ENCODE measurements around the gene FSTL5.

Gene FSTL5

DNA sequence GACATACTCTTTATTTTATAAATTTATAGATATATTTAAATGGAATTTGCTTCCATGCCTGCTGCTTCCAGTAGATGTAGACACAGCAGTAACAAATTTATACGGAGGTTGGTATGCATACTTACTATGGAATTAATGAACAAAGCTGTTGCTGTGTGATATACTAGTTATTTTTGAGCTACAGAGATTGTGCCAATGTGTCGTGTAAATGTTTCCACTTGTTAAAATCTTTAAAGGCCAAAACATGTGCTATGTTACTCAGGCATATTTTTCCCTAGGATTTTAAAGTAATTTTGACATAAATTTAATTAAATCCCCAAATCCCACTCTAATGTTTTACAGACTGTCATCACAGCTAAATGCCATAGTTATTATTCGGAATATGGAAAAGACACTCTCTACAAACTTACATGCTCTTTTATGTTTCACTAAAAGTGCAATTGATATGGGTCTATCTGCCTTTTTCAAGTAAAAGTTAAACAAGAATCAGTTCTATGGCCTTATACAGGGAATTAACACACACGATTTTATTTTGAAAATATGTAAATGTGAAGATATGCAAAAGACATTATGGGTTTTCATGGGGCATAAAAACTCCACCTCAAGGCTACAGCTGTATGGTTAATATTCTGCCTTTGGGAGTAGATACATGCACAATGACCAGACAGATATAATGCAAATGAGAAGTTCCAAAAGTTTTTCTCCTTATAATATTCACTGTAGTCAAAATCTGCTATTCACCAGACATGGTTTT lies 256.8 kb downstream of the FSTL5 start:
- H3K27me3 ChIP-seq (ENCODE audit: control insufficient read depth in 1 of 2, insufficient read depth in 2 of 2, low read length in 2 of 2), result no peaks in the 10 kb centered on the region
- H3K36me3 ChIP-seq (ENCODE audit: control insufficient read depth in 2 of 2, insufficient read depth in 2 of 2, low read length in 2 of 2), result no peaks in the 10 kb centered on the region
- H3K9me3 ChIP-seq (ENCODE audit: control insufficient read depth in 2 of 2, low read length in 2 of 2), result no peaks in the 10 kb centered on the region

GRCh38 chr4:161900110-161900509 lies 263.7 kb downstream of the FSTL5 start:
- Histone ChIP-seq H3K27me3 (ENCODE audit: control insufficient read depth in 1 of 2, insufficient read depth in 2 of 2, low read length in 2 of 2) (no peaks in the 10 kb centered on the region), H3K27ac (ENCODE audit: low read length) (no peak overlapping the region), H3K9me3 (ENCODE audit: control insufficient read depth in 2 of 2, low read length in 2 of 2) (no peaks in the 10 kb centered on the region), H3K4me1 (ENCODE audit: control insufficient read depth, insufficient read depth, low read length) (no peaks in the 10 kb centered on the region), H3K9ac (ENCODE audit: low read length in 2 of 2) (no peak overlapping the region), H3K36me3 (ENCODE audit: control insufficient read depth in 2 of 2, insufficient read depth in 2 of 2, low read length in 2 of 2) (no peaks in the 10 kb centered on the region), H3K4me3 (ENCODE audit: low read length in 2 of 2) (no peak overlapping the region)

More for the DNA sequence above, 256.8 kb downstream of the FSTL5 start:
- H3K27ac ChIP-seq (ENCODE audit: low read length), result no peak overlapping the region
- H3K9ac ChIP-seq (ENCODE audit: low read length in 2 of 2), result no peak overlapping the region
- H3K4me3 ChIP-seq (ENCODE audit: low read length in 2 of 2), result no peak overlapping the region
- H3K4me1 ChIP-seq (ENCODE audit: control insufficient read depth, insufficient read depth, low read length), result no peaks in the 10 kb centered on the region

- H3K27me3 ChIP-seq (ENCODE audit: control insufficient read depth in 1 of 2, insufficient read depth in 2 of 2, low read length in 2 of 2), result no peaks in the 10 kb centered on the region
- H3K4me3 ChIP-seq (ENCODE audit: low read length in 2 of 2), result no peak overlapping the region
- no peaks in the 10 kb centered on the region for H3K36me3 ChIP-seq (ENCODE audit: control insufficient read depth in 2 of 2, insufficient read depth in 2 of 2, low read length in 2 of 2)
- H3K9me3 ChIP-seq (ENCODE audit: control insufficient read depth in 2 of 2, low read length in 2 of 2), result no peaks in the 10 kb centered on the region
- no peaks in the 10 kb centered on the region for H3K4me1 ChIP-seq (ENCODE audit: control insufficient read depth, insufficient read depth, low read length)
- H3K27ac ChIP-seq (ENCODE audit: low read length), result no peak overlapping the region
- no peak overlapping the region for H3K9ac ChIP-seq (ENCODE audit: low read length in 2 of 2)
Observed at GRCh38 chr4:161894493-161895167, 269.2 kb downstream of the FSTL5 start.

DNA sequence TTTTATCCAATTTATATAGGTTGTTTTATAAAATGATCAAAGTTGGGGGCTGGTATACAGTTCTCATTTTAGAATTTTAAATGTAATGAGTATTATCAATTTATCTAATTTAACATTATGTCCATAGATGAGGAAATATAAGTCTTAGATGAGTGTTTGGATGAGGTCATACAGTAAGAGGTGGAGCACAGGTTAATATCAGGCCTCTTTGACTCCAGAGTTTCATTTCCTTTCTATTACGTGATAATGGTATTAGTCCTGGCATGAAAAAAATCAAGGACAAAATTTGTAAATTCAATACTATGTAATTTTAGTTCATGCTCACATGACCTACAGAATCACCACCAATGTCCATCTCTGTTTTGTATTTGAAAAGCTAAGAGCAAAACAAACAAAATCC lies 269.8 kb downstream of the FSTL5 start:
- Histone ChIP-seq H3K4me1 (ENCODE audit: control insufficient read depth, insufficient read depth, low read length) (no peaks in the 10 kb centered on the region), H3K4me3 (ENCODE audit: low read length in 2 of 2) (no peak overlapping the region), H3K9ac (ENCODE audit: low read length in 2 of 2) (no peak overlapping the region)

GRCh38 chr4:161893566-161893965 lies 270.2 kb downstream of the FSTL5 start:
- Histone ChIP-seq H3K27ac (ENCODE audit: low read length) (no peak overlapping the region), H3K36me3 (ENCODE audit: control insufficient read depth in 2 of 2, insufficient read depth in 2 of 2, low read length in 2 of 2) (no peaks in the 10 kb centered on the region), H3K4me1 (ENCODE audit: control insufficient read depth, insufficient read depth, low read length) (no peaks in the 10 kb centered on the region), H3K9ac (ENCODE audit: low read length in 2 of 2) (no peak overlapping the region), H3K9me3 (ENCODE audit: control insufficient read depth in 2 of 2, low read length in 2 of 2) (no peaks in the 10 kb centered on the region), H3K4me3 (ENCODE audit: low read length in 2 of 2) (no peak overlapping the region), H3K27me3 (ENCODE audit: control insufficient read depth in 1 of 2, insufficient read depth in 2 of 2, low read length in 2 of 2) (no peaks in the 10 kb centered on the region)

More for the DNA sequence above, 269.8 kb downstream of the FSTL5 start:
- Histone ChIP-seq H3K27me3 (ENCODE audit: control insufficient read depth in 1 of 2, insufficient read depth in 2 of 2, low read length in 2 of 2) (no peaks in the 10 kb centered on the region), H3K36me3 (ENCODE audit: control insufficient read depth in 2 of 2, insufficient read depth in 2 of 2, low read length in 2 of 2) (no peaks in the 10 kb centered on the region), H3K9me3 (ENCODE audit: control insufficient read depth in 2 of 2, low read length in 2 of 2) (no peaks in the 10 kb centered on the region), H3K27ac (ENCODE audit: low read length) (no peak overlapping the region)

DNA sequence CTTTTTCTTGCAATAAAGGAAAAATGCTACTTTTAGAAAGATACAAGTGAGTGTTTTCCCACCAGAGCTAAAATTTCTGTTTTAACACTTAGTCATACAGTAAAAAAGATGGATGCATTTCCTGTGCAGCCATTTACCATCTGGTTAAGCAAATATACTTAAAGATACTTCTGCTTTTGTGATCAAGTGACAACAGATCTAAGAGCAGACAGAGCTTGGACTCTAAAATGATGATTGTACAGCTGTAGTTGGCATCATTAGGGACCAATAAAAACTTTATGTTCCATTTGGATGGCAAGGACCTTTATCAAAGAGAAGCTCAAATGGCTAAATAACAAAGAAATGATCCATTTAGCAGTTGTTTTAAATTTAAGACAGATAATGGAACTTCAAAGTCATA lies 270.8 kb downstream of the FSTL5 start:
- H3K4me3 ChIP-seq (ENCODE audit: low read length in 2 of 2), result no peak overlapping the region
- H3K36me3 ChIP-seq (ENCODE audit: control insufficient read depth in 2 of 2, insufficient read depth in 2 of 2, low read length in 2 of 2), result no peaks in the 10 kb centered on the region
- no peaks in the 10 kb centered on the region for H3K27me3 ChIP-seq (ENCODE audit: control insufficient read depth in 1 of 2, insufficient read depth in 2 of 2, low read length in 2 of 2)
- no peak overlapping the region for H3K9ac ChIP-seq (ENCODE audit: low read length in 2 of 2)
- H3K27ac ChIP-seq (ENCODE audit: low read length), result no peak overlapping the region
- no peaks in the 10 kb centered on the region for H3K9me3 ChIP-seq (ENCODE audit: control insufficient read depth in 2 of 2, low read length in 2 of 2)
- H3K4me1 ChIP-seq (ENCODE audit: control insufficient read depth, insufficient read depth, low read length), result no peaks in the 10 kb centered on the region

DNA sequence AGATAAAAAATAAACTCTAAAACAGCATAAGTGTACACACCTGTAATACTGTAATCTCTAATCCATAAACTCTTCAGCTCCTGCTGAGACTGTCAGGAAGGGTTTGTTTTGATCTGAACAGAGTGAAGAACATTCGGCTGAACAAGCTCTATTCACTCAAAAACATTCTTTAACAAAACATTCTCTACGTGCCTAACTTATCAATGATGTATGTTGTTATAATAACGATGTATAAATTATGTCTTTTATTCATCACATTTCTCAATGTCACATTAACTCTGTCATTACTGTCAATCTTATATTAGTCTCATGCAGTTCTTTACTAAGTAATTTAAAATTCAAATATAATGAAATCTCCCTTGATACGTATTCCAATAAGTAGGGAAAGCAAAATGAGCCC lies 280.6 kb downstream of the FSTL5 start:
- Histone ChIP-seq H3K27me3 (ENCODE audit: control insufficient read depth in 1 of 2, insufficient read depth in 2 of 2, low read length in 2 of 2) (no peaks in the 10 kb centered on the region), H3K36me3 (ENCODE audit: control insufficient read depth in 2 of 2, insufficient read depth in 2 of 2, low read length in 2 of 2) (no peaks in the 10 kb centered on the region), H3K4me1 (ENCODE audit: control insufficient read depth, insufficient read depth, low read length) (no peaks in the 10 kb centered on the region), H3K4me3 (ENCODE audit: low read length in 2 of 2) (no peak overlapping the region), H3K27ac (ENCODE audit: low read length) (no peak overlapping the region), H3K9me3 (ENCODE audit: control insufficient read depth in 2 of 2, low read length in 2 of 2) (no peaks in the 10 kb centered on the region), H3K9ac (ENCODE audit: low read length in 2 of 2) (no peak overlapping the region)

DNA sequence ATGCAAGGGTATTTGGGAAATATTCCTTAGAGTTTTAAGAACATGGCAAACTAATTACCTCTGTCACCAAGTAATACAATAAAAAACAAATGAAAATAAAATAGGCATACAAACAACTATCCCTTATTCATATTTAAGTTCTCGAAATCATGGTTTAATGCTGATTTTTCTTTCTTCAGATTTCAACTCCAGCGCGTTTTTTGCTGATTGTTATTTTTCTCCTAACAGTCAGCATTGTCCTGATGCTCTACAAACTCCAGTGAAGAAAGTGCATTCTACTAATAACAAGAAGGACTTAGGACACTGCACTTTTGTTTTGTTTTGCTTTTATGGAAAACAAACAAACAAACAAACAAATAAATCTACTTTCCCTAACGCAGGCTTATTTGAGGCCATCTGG lies 282.4 kb downstream of the FSTL5 start:
- Histone ChIP-seq H3K4me3 (ENCODE audit: low read length in 2 of 2) (no peak overlapping the region), H3K9ac (ENCODE audit: low read length in 2 of 2) (no peak overlapping the region), H3K36me3 (ENCODE audit: control insufficient read depth in 2 of 2, insufficient read depth in 2 of 2, low read length in 2 of 2) (no peaks in the 10 kb centered on the region), H3K27ac (ENCODE audit: low read length) (no peak overlapping the region), H3K9me3 (ENCODE audit: control insufficient read depth in 2 of 2, low read length in 2 of 2) (no peaks in the 10 kb centered on the region), H3K27me3 (ENCODE audit: control insufficient read depth in 1 of 2, insufficient read depth in 2 of 2, low read length in 2 of 2) (no peaks in the 10 kb centered on the region), H3K4me1 (ENCODE audit: control insufficient read depth, insufficient read depth, low read length) (no peaks in the 10 kb centered on the region)

DNA sequence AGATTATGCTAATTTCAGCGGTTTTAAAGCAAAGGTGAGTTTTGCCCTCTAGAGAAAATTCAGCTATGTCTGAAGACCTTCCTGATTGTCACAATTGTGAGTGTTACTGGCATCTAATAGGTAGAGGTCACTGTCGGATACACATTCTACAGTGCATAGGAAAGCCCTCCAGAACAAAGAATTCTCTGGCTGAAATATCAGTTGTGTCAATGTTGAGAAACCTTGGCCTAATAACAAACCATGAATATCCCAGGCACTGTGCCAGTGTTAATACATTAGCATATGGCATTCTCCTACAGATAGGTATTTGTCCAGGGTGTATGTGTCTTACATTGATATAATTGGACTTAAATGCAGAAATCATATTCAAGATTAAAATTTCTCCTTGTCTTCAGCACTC lies 294.3 kb downstream of the FSTL5 start:
- H3K9me3 ChIP-seq (ENCODE audit: control insufficient read depth in 2 of 2, low read length in 2 of 2), result no peaks in the 10 kb centered on the region
- H3K27ac ChIP-seq (ENCODE audit: low read length), result no peak overlapping the region
- H3K4me1 ChIP-seq (ENCODE audit: control insufficient read depth, insufficient read depth, low read length), result no peaks in the 10 kb centered on the region
- no peaks in the 10 kb centered on the region for H3K27me3 ChIP-seq (ENCODE audit: control insufficient read depth in 1 of 2, insufficient read depth in 2 of 2, low read length in 2 of 2)
- H3K9ac ChIP-seq (ENCODE audit: low read length in 2 of 2), result no peak overlapping the region
- H3K36me3 ChIP-seq (ENCODE audit: control insufficient read depth in 2 of 2, insufficient read depth in 2 of 2, low read length in 2 of 2), result no peaks in the 10 kb centered on the region
- H3K4me3 ChIP-seq (ENCODE audit: low read length in 2 of 2), result no peak overlapping the region

DNA sequence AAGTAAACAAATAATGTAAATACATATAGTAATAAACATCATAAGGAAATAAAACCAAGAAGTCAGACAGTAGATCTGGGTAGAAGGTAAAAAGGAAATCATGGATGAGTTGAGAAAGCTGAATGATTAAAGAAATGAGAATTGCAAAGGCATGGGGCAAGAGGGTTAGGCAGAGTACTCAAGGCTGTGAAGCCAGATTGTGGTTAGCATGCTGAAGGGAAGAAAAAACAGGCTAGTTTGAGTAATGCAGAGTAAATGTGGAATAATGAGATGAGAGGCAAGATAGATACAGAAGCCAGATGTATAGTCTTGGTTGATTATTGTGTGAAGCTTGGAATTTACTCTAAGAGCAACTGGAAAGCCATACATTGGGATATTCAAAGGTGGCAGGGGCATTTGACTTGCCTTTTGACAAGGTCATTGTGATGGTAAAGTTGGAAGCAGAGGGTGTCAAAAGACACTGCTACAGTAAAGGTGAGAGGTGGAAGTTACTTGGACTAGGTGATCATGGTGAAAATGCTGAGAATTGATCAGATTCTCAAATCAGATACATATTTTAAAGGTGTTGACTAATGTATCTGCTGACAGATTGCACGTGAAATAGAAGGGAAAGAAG lies 307.0 kb downstream of the FSTL5 start:
- no peaks in the 10 kb centered on the region for H3K27me3 ChIP-seq (ENCODE audit: control insufficient read depth in 1 of 2, insufficient read depth in 2 of 2, low read length in 2 of 2)
- no peak overlapping the region for H3K4me3 ChIP-seq (ENCODE audit: low read length in 2 of 2)
- no peaks in the 10 kb centered on the region for H3K4me1 ChIP-seq (ENCODE audit: control insufficient read depth, insufficient read depth, low read length)
- no peaks in the 10 kb centered on the region for H3K9me3 ChIP-seq (ENCODE audit: control insufficient read depth in 2 of 2, low read length in 2 of 2)
- no peak overlapping the region for H3K9ac ChIP-seq (ENCODE audit: low read length in 2 of 2)
- no peaks in the 10 kb centered on the region for H3K36me3 ChIP-seq (ENCODE audit: control insufficient read depth in 2 of 2, insufficient read depth in 2 of 2, low read length in 2 of 2)
- no peak overlapping the region for H3K27ac ChIP-seq (ENCODE audit: low read length)

DNA sequence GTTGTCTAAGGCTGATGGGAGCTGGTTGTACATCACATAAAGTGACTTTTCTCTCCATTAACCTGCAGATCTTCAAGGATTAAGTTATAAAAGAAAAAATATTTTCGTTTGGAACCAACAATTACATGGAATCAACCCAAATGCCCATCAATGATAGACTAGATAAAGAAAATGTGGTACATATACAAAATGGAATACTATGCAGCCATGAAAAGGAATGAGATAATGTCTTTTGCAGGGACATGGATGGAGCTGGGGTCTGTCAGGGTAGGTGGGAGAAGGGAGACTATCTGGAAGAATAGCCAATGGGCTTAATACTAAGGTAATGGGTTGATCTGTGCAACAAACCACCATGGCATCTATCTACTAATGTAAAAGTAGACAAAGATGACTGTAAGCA lies 313.2 kb downstream of the FSTL5 start:
- Histone ChIP-seq H3K4me1 (ENCODE audit: control insufficient read depth, insufficient read depth, low read length) (no peaks in the 10 kb centered on the region), H3K36me3 (ENCODE audit: control insufficient read depth in 2 of 2, insufficient read depth in 2 of 2, low read length in 2 of 2) (no peaks in the 10 kb centered on the region)

More for the DNA sequence above, 313.2 kb downstream of the FSTL5 start:
- no peak overlapping the region for H3K27ac ChIP-seq (ENCODE audit: low read length)
- no peak overlapping the region for H3K4me3 ChIP-seq (ENCODE audit: low read length in 2 of 2)
- no peak overlapping the region for H3K9ac ChIP-seq (ENCODE audit: low read length in 2 of 2)
- no peaks in the 10 kb centered on the region for H3K9me3 ChIP-seq (ENCODE audit: control insufficient read depth in 2 of 2, low read length in 2 of 2)
- no peaks in the 10 kb centered on the region for H3K27me3 ChIP-seq (ENCODE audit: control insufficient read depth in 1 of 2, insufficient read depth in 2 of 2, low read length in 2 of 2)
